Thyroid gland (tissue), 4 donors: Measurements from ENCODE around the gene P2RY2. TPM values are rescaled to one million over a fixed set of nuclear protein-coding genes. Genes with fewer than 3 reads are reported as not detected.

ENCODE experiments used
- DNase-seq, 2 donors: peaks; one replicate each; pipeline ENCODE4 v3.0.0-alpha.2; 2019
- H3K27ac ChIP-seq, 3 donors: fragments of 200-600 bp; sonication (generic); 1 replicate in 2 of 3; 2 replicates in 1 of 3; pipeline ENCODE4 v1.5.1; 2016 to 2019; ENCODE audit warnings: mild to moderate bottlenecking in 1 of 3, moderate library complexity in 1 of 3
- H3K27me3 ChIP-seq: fragments of 200-600 bp; sonication (generic); one replicate; pipeline ENCODE4 v1.5.1; 2019
- H3K36me3 ChIP-seq, 2 donors: fragments of 200-600 bp; sonication (generic); one replicate each; pipeline ENCODE4 v1.5.1; 2016 to 2019
- H3K4me1 ChIP-seq, 2 donors: fragments of 200-600 bp; sonication (generic); one replicate each; pipeline ENCODE4 v1.5.1; 2017 to 2019
- H3K4me3 ChIP-seq, 3 donors: fragments of 200-600 bp; sonication (generic); replicated peaks in 1 of 3; 1 replicate in 2 of 3; 2 replicates in 1 of 3; pipeline ENCODE4 v1.5.1; 2016; ENCODE audit warnings: mild to moderate bottlenecking in 1 of 3
- H3K9me3 ChIP-seq: fragments of 200-600 bp; sonication (generic); one replicate; pipeline ENCODE4 v1.5.1; 2017
- POLR2A ChIP-seq, 2 donors: fragments of 450-650 bp; IDR thresholded peaks; one replicate each; pipeline ENCODE4 v1.6.1; 2017; ENCODE audit warnings: antibody characterized with exemption in 2 of 2, mild to moderate bottlenecking in 2 of 2, moderate library complexity in 1 of 2
- WGBS, 2 donors: methylation state at CpG; one replicate each; pipeline ENCODE4 v1.1.5; 2017; 5-methylcytosine and 5-hydroxymethylcytosine counted together
- intact Hi-C: fragments of 100-400 bp; cut with DNase I; formaldehyde crosslinking; loops from one replicate; pipeline ENCODE4 v1.15.1; 2023
- total RNA-seq, 4 donors: library from RNA; depleted of rRNA; stranded (reverse); fragments of >200 nt; gene quantifications; one replicate each; pipeline ENCODE4 v1.2.3, GENCODE V29; 2016
- TF ChIP-seq, protein P1 (sequence below), 6 experiments: fragments of 200-600 bp in 3 of 6; fragments of 450-650 bp in 3 of 6; sonication (generic) in 3 of 6; IDR thresholded peaks; one replicate each; pipeline ENCODE4 v1.5.1; 2016 to 2019; ENCODE audit warnings: antibody characterized with exemption in 6 of 6, mild to moderate bottlenecking in 2 of 6, inconsistent platforms in 1 of 6, moderate library complexity in 1 of 6

The P2RY2 gene
- total RNA-seq, 4 donors from 2014 or later, result 29.3 to 38.1 (median 37.7) TPM

DNA sequence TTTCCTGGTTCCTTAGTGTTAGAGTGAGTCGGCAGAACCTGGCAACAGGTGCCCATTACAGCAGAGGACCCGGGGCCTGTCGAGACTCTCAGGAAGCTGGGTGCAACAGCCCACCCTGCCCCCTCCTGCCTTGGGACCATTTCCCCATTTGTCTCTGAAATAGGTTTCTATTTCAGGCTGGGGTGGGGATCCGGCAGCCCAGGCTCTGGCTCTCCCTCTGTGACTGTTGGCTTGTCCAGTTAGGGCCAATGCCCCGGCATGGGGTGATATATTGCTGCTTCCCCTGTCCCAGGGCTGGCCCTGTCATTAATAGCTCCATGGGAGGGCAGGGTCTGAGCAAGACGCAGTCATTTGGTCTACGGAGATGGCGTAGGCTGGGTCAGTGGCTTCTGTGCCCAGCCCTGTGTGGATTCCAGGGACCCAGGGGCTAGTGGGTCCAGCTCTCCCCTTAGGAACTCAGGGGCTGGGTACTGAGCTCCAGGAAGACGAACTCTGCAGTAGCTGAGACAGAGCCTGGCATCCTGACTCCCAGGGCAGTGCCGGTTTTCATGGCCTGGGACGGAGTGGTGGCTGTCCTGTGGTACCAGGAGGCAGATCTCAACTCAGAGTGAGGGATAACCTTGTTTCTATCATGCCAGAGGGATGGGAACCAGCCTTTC, 56.8 kb downstream of the P2RY2 start:
- intact Hi-C loops, result no loop called here
- Histone ChIP-seq H3K36me3 (no peaks in the 10 kb centered on the region), H3K27ac (no peak overlapping the region), H3K4me1 (peaks cover under 1 to 27% of the 10 kb centered on the region in 2 donors), H3K9me3 (no peaks in the 10 kb centered on the region), H3K4me3 (no peak overlapping the region), H3K27me3 (no peaks in the 10 kb centered on the region)
- WGBS, 2 donors, result 84 to 93% methylated on average over 9 to 10 of the region's 11 CpGs
- DNase-seq, result no peak
- TF ChIP-seq POLR2A (IDR thresholded peaks at IDR 0.05), result no peak
- TF ChIP-seq, protein P1, sequence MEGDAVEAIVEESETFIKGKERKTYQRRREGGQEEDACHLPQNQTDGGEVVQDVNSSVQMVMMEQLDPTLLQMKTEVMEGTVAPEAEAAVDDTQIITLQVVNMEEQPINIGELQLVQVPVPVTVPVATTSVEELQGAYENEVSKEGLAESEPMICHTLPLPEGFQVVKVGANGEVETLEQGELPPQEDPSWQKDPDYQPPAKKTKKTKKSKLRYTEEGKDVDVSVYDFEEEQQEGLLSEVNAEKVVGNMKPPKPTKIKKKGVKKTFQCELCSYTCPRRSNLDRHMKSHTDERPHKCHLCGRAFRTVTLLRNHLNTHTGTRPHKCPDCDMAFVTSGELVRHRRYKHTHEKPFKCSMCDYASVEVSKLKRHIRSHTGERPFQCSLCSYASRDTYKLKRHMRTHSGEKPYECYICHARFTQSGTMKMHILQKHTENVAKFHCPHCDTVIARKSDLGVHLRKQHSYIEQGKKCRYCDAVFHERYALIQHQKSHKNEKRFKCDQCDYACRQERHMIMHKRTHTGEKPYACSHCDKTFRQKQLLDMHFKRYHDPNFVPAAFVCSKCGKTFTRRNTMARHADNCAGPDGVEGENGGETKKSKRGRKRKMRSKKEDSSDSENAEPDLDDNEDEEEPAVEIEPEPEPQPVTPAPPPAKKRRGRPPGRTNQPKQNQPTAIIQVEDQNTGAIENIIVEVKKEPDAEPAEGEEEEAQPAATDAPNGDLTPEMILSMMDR (IDR thresholded peaks at IDR 0.05), result no peak

DNA sequence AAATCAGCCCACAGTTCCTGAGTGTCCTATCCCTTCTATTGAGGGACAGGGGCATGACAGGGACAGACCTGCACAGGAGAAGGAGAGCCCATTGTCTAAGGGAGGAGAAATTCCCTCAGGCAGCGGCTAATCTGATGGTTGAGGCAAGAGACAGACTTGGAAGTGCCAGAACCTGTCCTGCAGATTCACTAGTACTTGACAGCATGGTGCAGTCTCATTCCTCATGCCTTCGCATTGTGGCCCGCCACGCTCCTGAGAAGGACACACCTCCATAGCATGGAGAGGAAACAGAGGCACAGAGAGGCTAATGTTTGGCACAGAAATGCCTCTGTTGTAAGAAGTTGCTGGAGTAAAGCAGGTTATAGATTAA, 57.3 kb downstream of the P2RY2 start:
- TF ChIP-seq, protein P1 (IDR thresholded peaks at IDR 0.05), result no peak
- TF ChIP-seq POLR2A (IDR thresholded peaks at IDR 0.05), result no peak
- Histone ChIP-seq H3K27ac (no peak overlapping the region), H3K4me1 (peaks cover 0 to 22% of the 10 kb centered on the region in 2 donors), H3K4me3 (no peak overlapping the region), H3K27me3 (no peaks in the 10 kb centered on the region), H3K9me3 (no peaks in the 10 kb centered on the region), H3K36me3 (no peaks in the 10 kb centered on the region)
- DNase-seq, result no peak
- intact Hi-C loops, result no loop called here
- 94 to 100% methylated on average over 4 of the region's 4 CpGs for WGBS, 2 donors

GRCh38 chr11:73277467-73277866, 59.4 kb downstream of the P2RY2 start:
- DNase-seq, result no peak
- Histone ChIP-seq H3K27ac (no peak overlapping the region), H3K4me1 (peaks cover 0 to 15% of the 10 kb centered on the region in 2 donors), H3K27me3 (no peaks in the 10 kb centered on the region), H3K4me3 (no peak overlapping the region), H3K36me3 (no peaks in the 10 kb centered on the region), H3K9me3 (no peaks in the 10 kb centered on the region)
- 93% methylated on average over 3 of the region's 3 CpGs for whole genome bisulfite sequencing, 2 donors
- TF ChIP-seq POLR2A (IDR thresholded peaks at IDR 0.05), result no peak
- TF ChIP-seq, protein P1 (IDR thresholded peaks at IDR 0.05), result no peak
- intact Hi-C loops, result no loop called here

GRCh38 chr11:73280626-73281025, 62.5 kb downstream of the P2RY2 start:
- H3K4me3 ChIP-seq, result no peak overlapping the region
- DNase-seq, result no peak
- no peaks in the 10 kb centered on the region for H3K27me3 ChIP-seq
- 78 to 82% methylated on average over 5 of the region's 5 CpGs for WGBS, 2 donors
- no peaks in the 10 kb centered on the region for H3K4me1 ChIP-seq
- intact Hi-C loops, result no loop called here
- H3K36me3 ChIP-seq, result no peaks in the 10 kb centered on the region
- TF ChIP-seq, protein P1 (IDR thresholded peaks at IDR 0.05), result no peak
- no peak for TF ChIP-seq POLR2A (IDR thresholded peaks at IDR 0.05)
- no peak overlapping the region for H3K27ac ChIP-seq
- H3K9me3 ChIP-seq, result no peaks in the 10 kb centered on the region

GRCh38 chr11:73281201-73281741, 63.2 kb downstream of the P2RY2 start:
- no peak overlapping the region for H3K4me3 ChIP-seq
- WGBS, 2 donors, result 89 to 90% methylated on average over 3 of the region's 3 CpGs
- H3K4me1 ChIP-seq, result no peaks in the 10 kb centered on the region
- intact Hi-C loops, result no loop called here
- no peak overlapping the region for H3K27ac ChIP-seq
- TF ChIP-seq, protein P1 (IDR thresholded peaks at IDR 0.05), result no peak
- no peak for TF ChIP-seq POLR2A (IDR thresholded peaks at IDR 0.05)
- no peaks in the 10 kb centered on the region for H3K9me3 ChIP-seq
- H3K27me3 ChIP-seq, result no peaks in the 10 kb centered on the region
- no peak for DNase-seq
- no peaks in the 10 kb centered on the region for H3K36me3 ChIP-seq
